Activated T-cell treated with anti-CD3 and anti-CD28 coated beads for 1 hour (primary cell): Measurements from ENCODE around the gene CCDC47.
A peak's percentile ranks its signal among the peaks of the same experiment; 100 is the strongest.
"Not testable (repeated sequence)": the region's sequence is repeated elsewhere in the genome, so short reads cannot be mapped to it uniquely, and the experiment has no call there.

Source experiments
- DNase-seq: peaks from one replicate; pipeline ENCODE4 v3.0.0-alpha.2; 2020; ENCODE audit warnings: low read depth

Gene CCDC47, protein sequence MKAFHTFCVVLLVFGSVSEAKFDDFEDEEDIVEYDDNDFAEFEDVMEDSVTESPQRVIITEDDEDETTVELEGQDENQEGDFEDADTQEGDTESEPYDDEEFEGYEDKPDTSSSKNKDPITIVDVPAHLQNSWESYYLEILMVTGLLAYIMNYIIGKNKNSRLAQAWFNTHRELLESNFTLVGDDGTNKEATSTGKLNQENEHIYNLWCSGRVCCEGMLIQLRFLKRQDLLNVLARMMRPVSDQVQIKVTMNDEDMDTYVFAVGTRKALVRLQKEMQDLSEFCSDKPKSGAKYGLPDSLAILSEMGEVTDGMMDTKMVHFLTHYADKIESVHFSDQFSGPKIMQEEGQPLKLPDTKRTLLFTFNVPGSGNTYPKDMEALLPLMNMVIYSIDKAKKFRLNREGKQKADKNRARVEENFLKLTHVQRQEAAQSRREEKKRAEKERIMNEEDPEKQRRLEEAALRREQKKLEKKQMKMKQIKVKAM

DNA sequence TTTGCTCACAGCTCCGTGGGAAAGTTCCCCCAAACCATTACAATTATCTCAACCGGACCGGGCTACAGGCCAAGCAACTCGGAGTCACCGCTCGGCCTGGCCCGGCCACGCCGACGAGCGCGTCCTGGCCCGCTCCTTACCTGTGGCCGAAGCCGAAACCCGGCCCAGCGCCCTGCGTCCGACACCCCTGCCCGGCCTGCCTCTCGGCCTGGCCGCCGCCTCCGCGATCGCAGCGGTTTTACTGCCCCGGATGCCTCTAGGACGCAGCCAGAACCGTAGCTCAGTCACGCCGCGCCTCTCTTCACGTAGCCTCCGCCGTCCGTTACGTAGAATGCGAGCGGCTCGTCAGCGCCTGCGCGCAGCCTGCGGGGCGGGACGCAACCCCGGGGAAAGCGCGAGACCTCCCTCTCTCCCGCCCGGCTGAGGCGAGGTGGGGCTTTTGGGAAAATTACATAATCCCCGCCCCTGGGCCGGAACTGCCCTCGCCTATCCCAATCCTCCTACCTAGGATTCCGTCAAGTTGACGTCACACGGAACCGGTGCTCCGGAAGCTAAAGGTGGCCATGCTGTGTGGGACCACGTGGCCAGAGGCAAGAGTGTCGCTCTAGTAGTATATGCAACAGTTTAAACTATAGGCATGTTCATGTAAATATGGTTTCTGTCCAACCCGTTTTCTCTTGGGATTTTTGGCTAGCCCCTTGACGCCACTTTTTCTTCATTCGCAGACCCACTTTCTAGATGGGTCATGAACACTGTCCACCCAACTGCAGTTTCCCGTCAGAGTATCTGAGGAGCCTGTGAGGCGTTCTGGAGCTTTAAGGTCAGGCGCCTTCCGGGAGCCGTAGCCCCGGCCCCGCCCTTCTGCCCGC, at the start of gene CCDC47:
TSS of gene CCDC47 (minus strand) at position 326 of the 869 bp plus-strand sequence. CDS start 7,422 bp downstream, outside the sequence.
- DNase-seq = peak; percentile 91

DNA sequence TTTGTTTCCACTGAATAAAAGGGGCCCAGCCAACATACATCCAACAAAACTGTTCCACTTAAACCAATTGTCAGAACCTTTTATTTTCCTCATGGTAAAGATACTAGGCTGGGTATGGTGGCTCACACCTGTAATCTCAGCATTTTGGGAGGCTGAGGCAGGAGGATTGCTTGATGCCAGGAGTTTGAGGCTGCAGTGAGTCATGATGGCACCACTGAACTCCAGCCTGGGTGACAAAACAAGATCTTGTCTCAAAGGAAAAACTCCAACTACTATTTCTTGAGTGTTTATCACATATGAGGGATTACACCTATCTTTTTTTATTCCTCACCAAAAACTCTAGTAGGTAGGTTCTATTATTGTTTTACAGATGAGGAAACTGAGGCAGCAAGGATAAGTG, 49.1 kb upstream of the CCDC47 start:
- DNase-seq = no peak

DNA sequence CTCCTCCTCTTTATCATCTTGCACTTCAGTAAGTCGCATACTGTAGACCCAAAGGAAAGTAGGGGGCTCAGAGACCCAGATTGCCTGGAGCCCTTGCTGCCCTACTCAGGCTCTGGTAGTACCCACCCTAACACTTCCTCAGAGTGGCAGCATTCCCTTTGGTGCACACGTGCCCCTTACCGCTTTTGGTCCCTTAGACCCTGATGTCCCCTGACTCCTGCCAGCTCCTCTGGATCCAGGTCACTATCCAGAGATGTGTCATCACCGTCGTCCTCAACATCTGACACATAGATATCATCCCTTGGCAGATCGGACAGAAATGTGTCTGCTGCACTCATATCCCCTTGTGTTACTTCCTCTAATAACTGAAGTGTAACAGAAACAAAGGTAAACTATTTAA, 48.4 kb upstream of the CCDC47 start:
- DNase-seq = no peak

DNA sequence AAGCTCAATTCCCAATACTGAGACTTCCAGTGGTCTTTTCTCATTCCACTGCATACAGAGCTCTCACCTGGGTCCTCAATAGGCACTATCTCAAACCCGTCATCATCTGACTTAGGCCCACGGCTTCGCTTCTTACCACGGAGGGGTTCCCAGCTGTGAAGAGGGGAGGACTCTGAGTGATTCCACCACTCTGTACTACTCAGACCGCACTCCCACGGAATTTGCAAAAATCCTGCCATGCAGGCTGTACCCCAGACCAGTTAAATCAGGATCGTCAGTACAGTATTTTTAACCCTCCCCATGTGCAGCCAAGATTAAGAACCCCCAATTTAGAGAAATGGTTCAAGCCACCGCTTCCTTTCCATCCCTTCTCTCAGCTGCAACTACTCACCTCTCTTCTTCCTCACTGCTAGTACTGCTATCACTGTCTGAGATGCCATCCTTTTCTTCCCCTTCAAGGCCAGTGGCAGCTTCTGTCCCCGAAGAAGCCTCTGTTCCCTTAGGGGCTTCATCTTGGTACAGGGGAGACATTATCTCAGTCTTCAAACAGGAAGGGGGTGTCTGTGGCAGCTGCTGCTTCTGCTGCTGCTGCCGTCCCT, 47.7 kb upstream of the CCDC47 start:
- no peak for DNase-seq

DNA sequence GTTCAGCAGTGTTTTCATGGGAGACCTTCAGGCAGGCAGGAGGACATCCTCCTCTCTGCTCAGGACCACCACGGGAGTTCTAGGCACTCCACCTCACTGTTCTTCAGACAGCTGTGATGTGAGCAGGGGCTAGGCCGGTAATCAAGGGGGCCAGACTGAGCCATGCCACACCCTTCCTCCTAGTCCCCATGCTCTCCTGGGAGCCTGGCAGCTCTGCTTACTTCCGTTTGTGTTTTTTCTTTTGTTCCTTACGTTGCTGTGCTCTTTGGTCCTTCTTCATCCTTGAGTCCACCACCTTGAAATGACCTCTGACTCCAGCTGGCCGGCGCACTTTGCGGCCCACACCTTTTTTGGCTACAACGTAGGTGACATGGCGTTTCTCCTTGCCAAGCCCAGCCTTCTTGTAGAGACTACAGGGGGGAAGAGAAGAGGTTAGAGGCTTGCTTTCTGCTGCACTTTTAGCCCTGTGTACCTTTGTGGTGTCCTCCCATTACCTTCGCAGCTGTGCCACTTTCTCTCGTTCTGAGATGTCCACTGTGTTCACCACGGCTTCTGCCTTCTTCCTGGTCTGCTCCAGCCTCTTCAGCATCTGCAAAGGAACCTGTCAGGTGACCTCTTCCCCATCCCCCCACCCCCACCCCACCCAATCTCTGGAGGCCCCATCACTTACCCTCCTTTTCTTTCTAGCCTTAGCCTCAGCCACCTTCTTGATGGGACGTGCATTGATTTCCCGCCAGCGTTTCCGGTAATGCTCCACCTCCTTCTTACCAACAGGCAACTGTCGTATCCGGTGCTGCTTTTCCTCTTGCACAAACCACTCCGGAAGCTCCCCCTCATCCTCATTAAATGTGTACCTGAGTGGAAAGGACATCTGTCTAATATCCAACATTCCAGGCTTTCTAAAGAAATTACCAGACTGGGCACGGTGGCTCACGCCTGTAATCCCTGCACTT, 46.5 kb upstream of the CCDC47 start:
- no peak for DNase-seq

DNA sequence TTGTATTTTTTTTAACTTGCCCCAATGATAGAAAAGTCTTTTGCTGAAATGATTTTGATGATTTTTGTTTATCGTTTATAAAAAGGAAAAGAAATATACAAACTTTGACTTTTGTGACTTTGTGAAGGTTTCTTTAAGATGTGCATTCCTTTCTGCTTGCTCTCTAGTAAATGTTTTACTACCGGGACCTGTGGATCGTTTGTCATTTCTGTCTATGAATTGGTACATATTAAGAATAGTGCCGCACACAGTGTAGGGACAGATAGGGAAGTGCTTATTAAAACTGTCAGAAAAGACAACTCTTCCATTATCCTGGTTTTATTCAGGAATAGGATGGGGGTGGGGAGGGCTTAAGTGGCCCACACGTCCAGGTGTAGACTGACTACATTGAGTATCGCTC, 45.7 kb upstream of the CCDC47 start:
- no peak for DNase-seq

DNA sequence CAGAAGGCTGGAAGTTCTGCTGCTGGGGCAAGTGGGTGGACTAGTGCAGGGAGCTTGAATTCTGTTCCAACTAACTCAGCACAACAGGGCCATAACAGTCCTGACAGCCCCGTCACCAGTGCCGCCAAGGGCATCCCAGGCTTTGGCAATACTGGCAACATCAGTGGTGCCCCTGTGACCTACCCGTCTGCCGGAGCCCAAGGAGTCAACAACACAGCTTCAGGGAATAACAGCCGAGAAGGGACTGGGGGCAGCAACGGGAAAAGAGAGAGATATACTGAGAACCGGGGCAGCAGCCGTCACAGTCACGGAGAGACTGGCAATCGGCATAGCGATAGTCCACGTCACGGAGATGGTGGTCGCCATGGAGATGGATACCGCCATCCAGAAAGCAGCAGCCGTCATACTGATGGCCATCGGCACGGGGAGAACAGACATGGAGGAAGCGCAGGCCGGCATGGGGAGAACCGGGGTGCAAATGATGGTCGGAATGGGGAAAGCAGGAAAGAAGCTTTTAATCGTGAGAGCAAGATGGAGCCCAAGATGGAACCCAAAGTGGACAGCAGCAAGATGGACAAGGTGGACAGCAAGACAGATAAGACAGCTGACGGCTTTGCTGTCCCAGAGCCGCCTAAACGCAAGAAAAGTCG, 44.5 kb upstream of the CCDC47 start:
- no peak for DNase-seq

DNA sequence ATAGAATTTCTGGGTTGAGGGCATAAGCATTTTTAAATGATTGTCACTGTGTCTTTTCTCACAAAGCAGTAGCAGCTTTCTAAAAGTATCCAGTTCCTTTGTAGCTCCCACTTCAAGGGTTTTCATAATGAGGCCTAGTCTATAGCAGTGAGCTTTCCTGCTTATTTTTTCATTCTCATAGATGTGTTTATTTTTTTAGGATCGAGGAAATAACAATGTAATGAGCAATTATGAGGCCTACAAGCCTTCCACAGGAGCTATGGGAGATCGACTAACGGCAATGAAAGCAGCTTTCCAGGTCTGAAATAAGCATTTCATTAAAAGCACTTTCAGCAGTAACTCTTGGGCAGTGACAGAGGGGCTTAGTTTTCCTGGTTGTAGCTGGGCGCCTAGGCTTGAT, 43.3 kb upstream of the CCDC47 start:
- no peak for DNase-seq

DNA sequence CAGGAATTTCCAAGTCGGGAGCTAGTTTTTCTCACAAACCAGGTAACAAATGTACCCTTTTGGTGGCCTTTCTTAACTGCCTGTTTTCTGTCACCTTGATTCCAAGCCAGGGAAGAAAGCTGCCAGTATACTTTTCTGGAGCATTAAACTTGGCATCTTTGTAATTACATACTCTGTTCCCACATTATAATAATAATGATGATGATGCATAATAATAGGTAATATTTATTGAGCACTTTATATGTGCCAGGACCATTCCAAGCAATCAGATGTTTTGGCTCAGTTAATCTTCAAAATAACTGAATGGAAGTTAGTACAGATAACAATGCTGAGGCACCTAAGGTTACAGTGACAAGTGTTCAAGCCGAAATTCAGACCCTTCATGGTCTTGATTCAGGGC, 42.7 kb upstream of the CCDC47 start:
- no peak for DNase-seq

DNA sequence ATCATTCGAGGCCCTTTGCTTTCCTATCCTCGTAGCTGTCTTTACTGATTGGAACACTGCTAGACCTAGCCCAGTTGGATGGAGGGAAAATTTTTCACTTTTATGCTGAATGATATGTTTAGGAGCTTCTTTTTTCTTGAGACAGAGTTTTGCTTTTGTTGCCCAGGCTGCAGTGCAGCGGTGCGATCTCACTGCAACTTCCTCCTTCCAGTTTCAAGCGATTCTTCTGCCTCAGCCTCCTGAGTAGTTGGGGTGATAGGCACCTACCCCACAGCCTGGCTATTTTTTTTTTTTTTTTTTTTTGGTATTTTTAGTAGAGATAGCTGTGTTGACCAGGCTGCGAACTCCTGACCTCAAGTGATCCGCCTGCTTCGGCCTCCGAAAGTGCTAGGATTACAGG, 36.6 kb upstream of the CCDC47 start:
- DNase-seq = no peak

DNA sequence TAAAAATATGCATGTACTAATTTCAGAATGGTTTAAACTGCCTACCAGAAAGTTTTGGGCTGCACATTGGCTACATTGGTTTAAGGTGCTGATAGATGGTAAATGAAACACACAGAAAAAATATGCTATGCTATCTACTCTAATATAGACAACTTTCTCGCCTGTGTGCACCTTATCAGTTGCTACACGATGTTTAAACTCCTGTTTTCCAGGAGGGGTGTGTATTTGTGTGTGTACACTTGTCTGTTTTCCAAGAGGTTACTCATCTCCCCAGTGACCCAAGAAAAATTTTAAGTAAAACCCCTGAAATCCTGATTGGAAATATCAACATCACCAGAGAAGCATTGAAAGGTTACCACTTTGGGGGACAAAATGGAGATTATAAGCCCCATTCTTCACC, 32.2 kb upstream of the CCDC47 start:
- no peak for DNase-seq

DNA sequence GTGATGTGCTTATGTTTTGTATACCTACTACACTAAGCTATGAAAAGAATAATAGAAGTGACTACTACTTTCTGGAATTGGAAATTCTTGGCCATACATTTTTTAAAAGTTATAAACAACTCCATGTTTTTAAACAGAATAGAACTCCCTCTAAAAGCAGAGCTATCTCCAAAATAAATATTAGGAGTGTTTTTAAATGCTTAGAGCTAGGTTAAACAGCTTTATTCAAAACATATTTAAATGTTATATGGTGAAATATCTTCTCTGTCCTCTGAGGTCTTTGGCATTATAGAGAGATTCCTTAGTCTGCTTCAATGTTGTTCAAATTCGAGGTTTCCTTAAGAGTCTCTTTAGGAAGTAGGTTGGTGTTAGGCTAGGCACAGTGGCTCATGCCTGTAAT, 30.9 kb upstream of the CCDC47 start:
- no peak for DNase-seq

DNA sequence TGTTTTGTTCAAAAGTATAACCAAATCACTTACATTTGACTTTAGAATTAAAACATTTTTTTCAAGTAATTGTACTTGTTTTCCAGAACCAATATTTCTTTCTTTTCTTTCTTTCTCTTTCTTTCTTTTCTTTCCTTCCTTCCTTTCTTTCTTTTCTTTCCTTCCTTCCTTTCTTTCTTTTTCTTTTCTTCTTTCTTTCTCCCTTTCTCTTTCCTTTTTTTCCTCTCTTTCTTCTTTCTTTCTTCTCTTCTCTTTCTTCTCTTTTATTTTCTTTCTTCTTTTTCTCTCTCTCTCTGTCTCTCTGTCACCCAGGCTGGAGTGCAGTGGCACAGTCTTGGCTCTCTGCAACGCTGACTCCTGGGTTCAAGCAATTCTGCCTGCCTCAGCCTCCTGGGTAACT, 27.4 kb upstream of the CCDC47 start:
- no peak for DNase-seq

DNA sequence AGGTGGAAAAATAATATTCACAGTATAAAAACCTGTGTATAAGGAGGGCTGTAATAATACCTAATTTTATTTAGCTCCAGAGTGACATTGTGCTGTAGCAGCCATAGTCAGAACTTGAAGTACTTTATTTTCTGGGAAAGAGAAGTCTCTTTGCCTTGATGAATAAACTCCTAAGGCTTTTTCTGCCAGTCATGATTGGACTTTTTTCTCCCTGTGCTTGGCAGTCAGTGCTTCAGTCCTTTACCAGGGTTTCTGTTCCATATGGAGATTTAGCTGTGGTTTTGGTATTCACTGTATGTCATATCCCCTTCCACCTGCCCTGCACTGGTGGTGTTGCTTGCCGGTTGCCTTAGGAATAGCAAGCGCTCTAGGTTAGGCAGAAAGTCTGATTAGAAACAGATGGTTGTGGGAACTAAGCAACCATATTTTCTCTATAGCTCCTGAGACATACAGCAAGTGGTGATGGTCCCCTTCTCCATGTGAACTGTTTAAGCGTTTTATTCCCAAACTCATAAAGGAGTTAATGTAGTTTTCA, 25.2 kb upstream of the CCDC47 start:
- no peak for DNase-seq

DNA sequence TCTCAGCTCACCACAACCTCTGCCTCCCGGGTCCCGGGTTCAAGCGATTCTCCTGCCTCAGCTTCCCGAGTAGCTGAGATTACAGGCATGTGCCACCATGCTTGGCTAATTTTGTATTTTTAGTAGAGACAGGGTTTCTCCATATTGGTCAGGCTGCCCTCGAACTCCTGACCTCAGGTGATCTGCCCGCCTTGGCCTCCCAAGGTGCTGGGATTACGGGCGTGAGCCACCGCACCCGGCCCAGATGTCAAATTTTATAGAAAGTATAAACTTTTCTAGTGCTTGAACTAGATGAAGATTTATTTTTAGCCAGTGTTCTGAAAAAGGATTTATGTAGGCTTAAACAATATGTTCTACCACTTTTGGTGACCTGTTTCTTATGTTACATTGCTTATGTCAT, 23.0 kb upstream of the CCDC47 start:
- DNase-seq = not testable (repeated sequence)

DNA sequence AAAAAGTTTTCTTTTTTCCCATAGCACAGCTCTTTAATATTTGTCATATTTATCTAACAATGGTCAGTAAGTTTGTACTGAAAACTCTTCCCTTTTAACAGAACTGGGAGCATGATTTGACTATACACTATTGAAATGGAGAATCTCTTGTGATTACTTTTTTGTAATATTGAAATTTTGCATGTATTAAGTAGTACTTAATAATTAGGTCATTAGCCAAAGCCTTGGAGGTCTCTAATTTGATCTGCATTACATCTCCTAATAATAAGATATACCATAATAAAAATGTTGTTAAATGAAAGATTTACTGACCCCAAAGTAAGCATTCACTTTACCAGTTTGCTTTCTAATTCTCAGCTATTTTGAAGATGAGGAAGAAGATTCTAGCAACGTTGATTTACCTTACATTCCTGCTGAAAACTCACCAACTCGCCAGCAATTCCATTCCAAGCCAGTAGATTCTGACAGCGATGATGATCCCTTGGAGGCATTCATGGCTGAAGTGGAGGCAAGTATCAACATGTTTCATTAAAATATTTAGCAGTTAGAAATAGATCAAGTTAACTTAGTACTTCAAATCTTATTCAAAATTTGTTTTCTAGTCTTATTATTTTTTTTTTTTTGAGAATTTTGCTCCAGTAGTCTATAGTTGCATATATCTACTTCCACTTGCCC, 18.8 kb upstream of the CCDC47 start:
- no peak for DNase-seq

DNA sequence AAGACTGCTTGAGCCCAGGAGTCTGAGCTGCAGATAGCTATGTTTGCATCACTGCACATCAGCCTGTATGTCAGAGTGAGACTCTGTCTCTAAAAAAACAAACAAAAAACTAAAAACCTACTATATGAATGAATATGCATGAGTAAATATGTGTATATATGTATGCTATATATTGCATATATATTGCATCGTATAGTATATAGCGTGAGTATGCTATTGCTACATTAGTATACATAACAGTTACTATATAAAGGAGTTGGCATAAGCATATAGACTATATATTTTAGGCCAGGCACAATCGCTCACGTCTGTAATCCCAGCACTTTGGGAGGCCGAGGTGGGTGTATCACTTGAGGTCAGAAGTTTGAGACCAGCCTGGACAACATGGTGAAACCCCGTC, 16.7 kb upstream of the CCDC47 start:
- no peak for DNase-seq

DNA sequence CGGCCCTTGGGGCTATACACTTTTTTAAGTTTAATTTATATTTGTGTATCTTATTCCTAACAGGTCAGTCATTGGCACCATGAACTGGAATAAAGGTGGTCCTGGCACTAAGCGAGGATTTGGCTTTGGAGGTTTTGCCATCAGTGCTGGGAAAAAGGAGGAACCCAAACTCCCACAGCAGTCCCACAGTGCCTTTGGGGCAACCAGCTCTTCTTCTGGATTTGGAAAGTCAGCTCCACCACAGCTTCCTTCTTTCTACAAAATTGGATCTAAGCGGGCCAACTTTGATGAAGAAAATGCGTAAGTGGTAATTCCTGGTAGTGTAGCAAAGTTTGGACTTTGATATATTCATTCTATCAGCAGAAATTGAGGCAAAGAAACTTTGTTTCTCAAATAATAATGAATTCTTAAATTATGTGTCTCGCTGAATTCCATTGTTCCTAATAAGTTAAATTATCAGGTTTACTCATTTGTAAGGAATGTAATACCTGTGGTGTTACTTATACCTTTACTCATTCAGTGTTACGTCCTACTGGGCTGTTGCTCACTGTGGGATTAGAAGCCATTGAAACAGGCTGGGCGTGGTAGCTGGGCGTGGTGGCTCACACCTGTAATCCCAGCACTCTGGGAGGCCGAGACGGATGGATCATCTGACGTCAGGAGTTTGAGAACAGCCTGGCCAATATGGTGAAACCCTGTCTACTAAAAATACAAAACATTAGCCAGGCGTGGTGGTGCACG, 13.7 kb upstream of the CCDC47 start:
- DNase-seq = no peak

DNA sequence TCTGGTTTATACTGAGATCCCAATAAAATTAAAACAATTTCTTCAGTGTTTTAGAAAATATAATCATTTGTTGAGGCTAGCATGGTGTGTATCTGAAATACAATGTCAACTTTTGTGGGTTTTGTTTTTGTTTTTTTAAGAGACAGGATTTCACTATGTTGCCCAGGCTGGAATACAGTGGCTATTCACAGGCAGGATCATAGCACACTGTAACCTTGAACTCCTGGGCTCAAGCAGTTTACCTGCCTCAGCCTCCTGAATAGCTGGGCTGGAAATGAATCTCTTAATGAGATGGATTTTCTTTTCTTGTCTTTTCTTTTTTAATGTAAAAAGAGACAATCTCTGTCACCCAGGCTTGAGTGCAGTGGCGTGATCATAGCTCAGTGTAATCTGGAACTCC, 12.7 kb upstream of the CCDC47 start:
- no peak for DNase-seq
